Neural progenitor cell (in vitro differentiated cells): ENCODE results near the gene ABCC3. TPM values are rescaled to one million over a fixed set of nuclear protein-coding genes. Genes with fewer than 3 reads are reported as not detected.

Experiments used
- DNase-seq: peaks from one replicate; pipeline ENCODE4 v3.0.0-alpha.2; 2016; ENCODE audit warnings: low spot score
- H2AFZ ChIP-seq: fragments of 200-600 bp; sonication (generic); replicated peaks from 2 replicates; pipeline ENCODE4 v1.6.1; 2016; ENCODE audit warnings: antibody characterized with exemption
- H3F3A ChIP-seq: fragments of 200-600 bp; sonication (generic); 2 replicates; pipeline ENCODE4 v1.6.1; 2016; ENCODE audit warnings: antibody characterized with exemption, low read depth
- H3K27ac ChIP-seq: fragments of 200-600 bp; sonication (generic); 2 replicates; pipeline ENCODE4 v1.5.1; 2016; ENCODE audit warnings: mild to moderate bottlenecking
- H3K27me3 ChIP-seq: fragments of 200-600 bp; sonication (generic); 2 replicates; pipeline ENCODE4 v1.6.1; 2016; ENCODE audit warnings: mild to moderate bottlenecking, moderate library complexity
- H3K36me3 ChIP-seq: fragments of 200-600 bp; sonication (generic); 2 replicates; pipeline ENCODE4 v1.5.1; 2016
- H3K4me1 ChIP-seq: fragments of 200-600 bp; sonication (generic); 2 replicates; pipeline ENCODE4 v1.6.1; 2016; ENCODE audit warnings: mixed run types
- H3K4me2 ChIP-seq: fragments of 200-600 bp; sonication (generic); 2 replicates; pipeline ENCODE4 v1.6.1; 2016
- H3K4me3 ChIP-seq: fragments of 200-600 bp; sonication (generic); 2 replicates; pipeline ENCODE4 v1.5.1; 2016
- H3K79me2 ChIP-seq: fragments of 200-600 bp; sonication (generic); 2 replicates; pipeline ENCODE4 v1.6.1; 2016; ENCODE audit warnings: low read depth
- H3K9ac ChIP-seq: fragments of 200-600 bp; sonication (generic); 2 replicates; pipeline ENCODE4 v1.6.1; 2016
- H3K9me3 ChIP-seq: fragments of 200-600 bp; sonication (generic); 2 replicates; pipeline ENCODE4 v1.5.1; 2016; ENCODE audit warnings: low read depth
- H4K20me1 ChIP-seq: fragments of 200-600 bp; sonication (generic); 2 replicates; pipeline ENCODE4 v1.6.1; 2016; ENCODE audit warnings: low read depth
- H3K27ac Mint-ChIP-seq: 3 replicates; pipeline ENCODE4 v1.8.0; 2021; ENCODE audit warnings: mixed read lengths
- H3K27me3 Mint-ChIP-seq: 2 replicates; pipeline ENCODE4 v1.8.0; 2022; ENCODE audit warnings: low read depth, mild to moderate bottlenecking, inconsistent platforms, moderate library complexity, mixed read lengths; ENCODE audit not compliant: insufficient read depth
- H3K36me3 Mint-ChIP-seq: 3 replicates; pipeline ENCODE4 v1.8.0; 2021; ENCODE audit warnings: mixed read lengths
- H3K4me1 Mint-ChIP-seq: 3 replicates; pipeline ENCODE4 v1.8.0; 2021; ENCODE audit warnings: mixed read lengths
- H3K4me3 Mint-ChIP-seq: 3 replicates; pipeline ENCODE4 v1.8.0; 2021; ENCODE audit warnings: mild to moderate bottlenecking, moderate library complexity, mixed read lengths
- H3K9me3 Mint-ChIP-seq: 3 replicates; pipeline ENCODE4 v1.8.0; 2020; ENCODE audit warnings: mixed read lengths
- EZH2 ChIP-seq: fragments of 200-600 bp; sonication (generic); IDR thresholded peaks from 2 replicates; pipeline ENCODE4 v1.6.1; 2017; ENCODE audit warnings: antibody characterized with exemption, mild to moderate bottlenecking, moderate library complexity
- EZH2phosphoT487 ChIP-seq: fragments of 200-600 bp; sonication (generic); IDR thresholded peaks from 2 replicates; pipeline ENCODE4 v1.6.1; 2017; ENCODE audit warnings: antibody characterized with exemption
- total RNA-seq: library from RNA; depleted of rRNA; stranded (reverse); fragments of >200 nt; gene quantifications from 2 replicates; pipeline ENCODE4 v1.2.3, GENCODE V29; 2015; ENCODE audit warnings: low replicate concordance
- TF ChIP-seq, protein P1 (sequence below): fragments of 200-600 bp; sonication (generic); IDR thresholded peaks from 2 replicates; pipeline ENCODE4 v1.5.1; 2017; ENCODE audit warnings: antibody characterized with exemption, mild to moderate bottlenecking

The ABCC3 gene
- total RNA-seq, 1 donor from 2014 or later = not detected

DNA sequence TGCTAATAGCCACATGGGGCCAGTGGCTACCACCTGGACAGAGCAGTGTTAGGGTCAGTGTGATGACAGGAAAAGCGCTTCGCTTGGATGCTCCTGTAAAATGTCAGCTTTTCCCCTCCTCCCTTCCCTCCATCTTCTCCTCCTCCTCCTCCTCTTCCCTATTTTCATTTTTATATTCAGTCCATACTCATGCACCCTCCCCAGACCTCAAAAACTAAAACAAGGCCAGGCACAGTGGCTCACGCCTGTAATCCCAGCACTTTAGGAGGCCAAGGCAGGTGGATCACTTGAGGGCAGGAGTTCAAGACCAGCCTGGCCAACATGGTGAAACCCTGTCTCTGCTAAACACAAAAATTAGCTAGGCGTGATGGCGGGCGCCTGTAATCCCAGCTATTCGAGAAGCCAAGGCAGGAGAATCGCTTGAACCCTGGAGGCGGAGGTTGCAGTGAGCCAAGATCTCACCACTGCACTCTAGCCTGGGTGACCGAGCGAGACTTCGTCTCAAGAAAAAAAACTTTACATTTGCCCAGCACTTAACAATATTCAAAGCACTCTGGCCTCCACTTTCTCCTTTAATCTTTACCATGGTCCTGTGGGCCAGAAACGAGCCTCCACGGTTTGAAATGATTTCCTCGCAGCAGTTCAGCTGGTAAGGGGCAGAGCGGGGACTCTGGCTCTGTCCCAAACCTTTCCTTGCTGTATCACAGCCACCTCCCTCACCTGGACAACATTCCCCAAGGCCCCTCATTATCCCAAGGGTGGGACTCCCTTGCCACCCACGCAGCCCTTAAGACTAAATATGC lies 51.2 kb downstream of the ABCC3 start:
- H3K4me1 ChIP-seq = peaks cover 32% of the 10 kb centered on the region
- no peak overlapping the region for H3K27ac ChIP-seq
- Mint-ChIP-seq H3K9me3 (no peaks in the 10 kb centered on the region), H3K36me3 (no peaks in the 10 kb centered on the region), H3K27me3 (peaks cover 20% of the 10 kb centered on the region), H3K4me1 (peaks cover 82% of the 10 kb centered on the region), H3K4me3 (no peak overlapping the region), H3K27ac (peak overlapping the region; percentile 72)
- H3K27me3 ChIP-seq = no peaks in the 10 kb centered on the region
- DNase-seq = no peak
- no peak overlapping the region for H2AFZ ChIP-seq
- H3K4me2 ChIP-seq = no peak overlapping the region
- H3K4me3 ChIP-seq = no peak overlapping the region
- H3K79me2 ChIP-seq = no peaks in the 10 kb centered on the region
- H3K9me3 ChIP-seq = no peaks in the 10 kb centered on the region
- H4K20me1 ChIP-seq = no peaks in the 10 kb centered on the region
- H3F3A ChIP-seq = peaks cover 51% of the 10 kb centered on the region
- TF ChIP-seq EZH2phosphoT487 (no peak), EZH2 (no peak)
- TF ChIP-seq, protein P1, sequence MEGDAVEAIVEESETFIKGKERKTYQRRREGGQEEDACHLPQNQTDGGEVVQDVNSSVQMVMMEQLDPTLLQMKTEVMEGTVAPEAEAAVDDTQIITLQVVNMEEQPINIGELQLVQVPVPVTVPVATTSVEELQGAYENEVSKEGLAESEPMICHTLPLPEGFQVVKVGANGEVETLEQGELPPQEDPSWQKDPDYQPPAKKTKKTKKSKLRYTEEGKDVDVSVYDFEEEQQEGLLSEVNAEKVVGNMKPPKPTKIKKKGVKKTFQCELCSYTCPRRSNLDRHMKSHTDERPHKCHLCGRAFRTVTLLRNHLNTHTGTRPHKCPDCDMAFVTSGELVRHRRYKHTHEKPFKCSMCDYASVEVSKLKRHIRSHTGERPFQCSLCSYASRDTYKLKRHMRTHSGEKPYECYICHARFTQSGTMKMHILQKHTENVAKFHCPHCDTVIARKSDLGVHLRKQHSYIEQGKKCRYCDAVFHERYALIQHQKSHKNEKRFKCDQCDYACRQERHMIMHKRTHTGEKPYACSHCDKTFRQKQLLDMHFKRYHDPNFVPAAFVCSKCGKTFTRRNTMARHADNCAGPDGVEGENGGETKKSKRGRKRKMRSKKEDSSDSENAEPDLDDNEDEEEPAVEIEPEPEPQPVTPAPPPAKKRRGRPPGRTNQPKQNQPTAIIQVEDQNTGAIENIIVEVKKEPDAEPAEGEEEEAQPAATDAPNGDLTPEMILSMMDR = no peak
- H3K9ac ChIP-seq = no peak overlapping the region
- H3K36me3 ChIP-seq = no peaks in the 10 kb centered on the region

DNA sequence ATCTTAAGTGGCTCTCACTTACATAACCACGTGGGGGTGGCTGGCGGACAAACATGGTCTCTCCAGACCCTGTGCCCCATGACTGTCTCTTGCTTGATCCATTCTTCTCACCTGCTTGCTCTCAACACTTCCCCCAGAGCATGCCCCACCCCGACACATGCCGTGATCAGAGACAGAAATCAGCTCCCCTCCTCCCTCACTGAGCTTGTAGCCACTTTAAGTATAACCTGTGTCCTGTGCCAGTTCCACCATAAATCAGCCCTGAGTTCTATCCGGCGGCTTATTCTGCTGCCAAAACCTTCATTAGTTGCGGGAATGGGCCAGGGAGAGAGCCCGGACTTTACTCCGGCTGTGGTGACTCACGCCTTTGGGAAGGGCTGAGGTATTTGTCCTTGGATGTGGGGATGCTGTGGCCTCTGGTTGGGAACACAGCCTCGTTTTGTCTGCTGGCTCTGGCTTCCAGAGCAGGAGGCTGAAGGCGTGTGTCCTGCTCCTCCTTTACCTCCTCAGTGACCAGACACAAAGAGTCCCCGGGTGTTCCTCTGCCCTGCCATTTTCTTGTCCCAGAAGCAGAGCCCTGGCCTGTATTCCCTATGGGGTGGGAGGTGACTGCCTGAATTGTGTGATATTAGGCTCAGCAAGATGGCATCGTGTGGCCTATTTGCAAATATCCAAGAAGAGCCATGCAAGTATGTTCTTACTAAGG lies 52.0 kb downstream of the ABCC3 start:
- Histone ChIP-seq H3K36me3 (no peaks in the 10 kb centered on the region), H3K79me2 (no peaks in the 10 kb centered on the region), H3K9me3 (no peaks in the 10 kb centered on the region), H4K20me1 (no peaks in the 10 kb centered on the region), H3K27me3 (no peaks in the 10 kb centered on the region), H3F3A (peaks cover 58% of the 10 kb centered on the region), H3K4me3 (no peak overlapping the region), H3K4me1 (peaks cover 40% of the 10 kb centered on the region), H2AFZ (no peak overlapping the region), H3K27ac (no peak overlapping the region), H3K9ac (no peak overlapping the region), H3K4me2 (no peak overlapping the region)
- TF ChIP-seq, protein P1 = no peak
- TF ChIP-seq EZH2 = no peak
- no peak for TF ChIP-seq EZH2phosphoT487
- H3K9me3 Mint-ChIP-seq = no peaks in the 10 kb centered on the region
- H3K4me3 Mint-ChIP-seq = no peak overlapping the region
- H3K27me3 Mint-ChIP-seq = peaks cover 21% of the 10 kb centered on the region
- H3K4me1 Mint-ChIP-seq = peaks cover 82% of the 10 kb centered on the region
- H3K36me3 Mint-ChIP-seq = no peaks in the 10 kb centered on the region
- no peak for DNase-seq
- H3K27ac Mint-ChIP-seq = peak overlapping the region; percentile 72

DNA sequence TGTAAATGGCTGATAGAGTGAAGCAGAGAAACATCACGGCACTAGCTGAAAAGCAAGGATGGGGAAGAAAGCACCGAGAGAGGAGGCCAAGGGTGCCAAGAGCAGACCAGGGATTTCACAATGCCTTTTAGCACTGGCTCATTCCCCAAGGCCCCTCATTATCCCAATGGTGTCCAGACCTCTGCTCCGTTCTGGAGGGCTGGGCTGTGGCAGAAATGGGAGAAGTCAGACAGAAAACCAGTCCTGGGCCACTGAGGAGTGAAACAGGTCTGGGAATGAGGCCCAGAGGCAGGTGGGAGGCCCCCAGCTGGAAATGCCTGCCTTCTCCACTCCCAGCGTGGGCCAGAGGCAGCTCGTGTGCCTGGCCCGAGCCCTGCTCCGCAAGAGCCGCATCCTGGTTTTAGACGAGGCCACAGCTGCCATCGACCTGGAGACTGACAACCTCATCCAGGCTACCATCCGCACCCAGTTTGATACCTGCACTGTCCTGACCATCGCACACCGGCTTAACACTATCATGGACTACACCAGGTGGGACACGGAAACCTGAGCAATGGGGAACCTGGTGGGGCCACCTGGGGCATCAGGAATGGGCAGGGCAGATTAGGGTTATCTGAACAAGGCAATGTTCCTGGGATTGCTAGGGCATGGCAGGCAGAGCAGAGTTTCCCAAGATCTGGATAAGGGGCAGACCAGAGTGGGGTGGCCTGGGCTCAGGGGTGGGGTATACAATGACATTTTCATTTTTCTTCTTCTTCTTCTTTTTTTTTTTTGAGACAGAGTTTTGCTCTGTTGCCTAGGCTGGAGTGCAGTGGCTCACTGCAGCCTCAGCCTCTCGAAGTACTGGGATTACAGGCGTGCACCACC lies 52.8 kb downstream of the ABCC3 start:
- Mint-ChIP-seq H3K9me3 (no peaks in the 10 kb centered on the region), H3K27ac (peak overlapping the region; percentile 5), H3K4me3 (peak overlapping the region; percentile 35), H3K4me1 (peaks cover 82% of the 10 kb centered on the region), H3K36me3 (no peaks in the 10 kb centered on the region), H3K27me3 (peaks cover 14% of the 10 kb centered on the region)
- Histone ChIP-seq H3K9me3 (no peaks in the 10 kb centered on the region), H3K79me2 (no peaks in the 10 kb centered on the region), H3K27me3 (no peaks in the 10 kb centered on the region), H3F3A (peaks cover 65% of the 10 kb centered on the region), H3K4me1 (peaks cover 47% of the 10 kb centered on the region), H3K4me3 (no peak overlapping the region), H2AFZ (no peak overlapping the region), H3K36me3 (no peaks in the 10 kb centered on the region), H4K20me1 (no peaks in the 10 kb centered on the region), H3K9ac (no peak overlapping the region), H3K4me2 (no peak overlapping the region), H3K27ac (no peak overlapping the region)
- peak; percentile 69 for DNase-seq
- TF ChIP-seq, protein P1 = no peak
- no peak for TF ChIP-seq EZH2phosphoT487
- no peak for TF ChIP-seq EZH2
